ENCODE measurements around the gene IGSF10.

Gene IGSF10

GRCh38 chr3:151419806-151420205 lies 41.1 kb downstream of the IGSF10 start:
- no peak for DNase-seq (ENCODE audit: low spot score)

GRCh38 chr3:151415289-151415688 lies 45.6 kb downstream of the IGSF10 start:
- DNase-seq (ENCODE audit: low spot score): no peak

GRCh38 chr3:151412989-151413388 lies 47.9 kb downstream of the IGSF10 start:
- no peak for DNase-seq (ENCODE audit: low spot score)
